ENCODE data around the gene MED15.

Gene MED15

GRCh38 chr22:20571531-20572007, 64.2 kb downstream of the MED15 start:
- peak; percentile 51 for DNase-seq (ENCODE audit: low read depth)

- no peak for DNase-seq (ENCODE audit: low read depth)
Observed at GRCh38 chr22:20572132-20572802, 64.9 kb downstream of the MED15 start.

GRCh38 chr22:20573176-20573832, 65.9 kb downstream of the MED15 start:
- no peak for DNase-seq (ENCODE audit: low read depth)

DNA sequence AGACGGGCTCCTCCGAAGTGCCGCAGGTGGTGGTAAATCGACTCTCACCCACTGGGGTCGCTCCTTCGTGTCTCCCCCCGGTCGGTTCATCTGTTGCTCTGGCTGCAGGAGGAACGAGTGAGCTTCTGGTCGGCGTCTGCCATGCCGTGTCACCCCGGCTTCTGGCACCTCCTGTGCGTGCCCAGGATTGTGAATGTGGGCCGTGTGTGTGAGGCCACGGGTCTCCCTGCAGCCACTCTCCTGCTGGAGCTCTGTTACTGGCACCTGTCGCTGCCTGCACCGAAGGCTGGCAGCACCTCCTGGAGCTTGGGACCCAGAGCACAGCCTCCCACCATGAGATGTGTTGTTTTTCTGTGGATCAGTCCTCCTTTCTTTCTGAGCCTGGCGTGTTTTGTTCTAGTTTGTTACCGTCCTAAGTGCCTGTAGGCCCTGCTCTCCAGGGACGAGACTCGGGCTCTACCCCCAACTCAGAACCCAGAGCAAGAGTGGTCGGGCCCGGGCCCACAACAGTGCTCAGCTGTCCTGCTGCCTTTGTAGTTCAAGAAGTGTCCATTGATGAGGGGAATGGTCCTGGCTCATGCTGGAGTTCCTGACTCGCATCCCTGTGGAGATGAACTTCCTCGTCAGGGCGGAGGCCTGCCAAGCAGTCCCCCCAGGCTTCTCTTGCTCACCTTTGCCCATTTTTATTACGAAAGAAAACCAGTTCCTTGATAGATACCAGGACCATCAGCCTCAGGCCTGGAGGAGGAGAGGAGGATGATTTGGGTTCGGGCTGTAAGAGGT, 66.6 kb downstream of the MED15 start:
- no peak for DNase-seq (ENCODE audit: low read depth)

DNA sequence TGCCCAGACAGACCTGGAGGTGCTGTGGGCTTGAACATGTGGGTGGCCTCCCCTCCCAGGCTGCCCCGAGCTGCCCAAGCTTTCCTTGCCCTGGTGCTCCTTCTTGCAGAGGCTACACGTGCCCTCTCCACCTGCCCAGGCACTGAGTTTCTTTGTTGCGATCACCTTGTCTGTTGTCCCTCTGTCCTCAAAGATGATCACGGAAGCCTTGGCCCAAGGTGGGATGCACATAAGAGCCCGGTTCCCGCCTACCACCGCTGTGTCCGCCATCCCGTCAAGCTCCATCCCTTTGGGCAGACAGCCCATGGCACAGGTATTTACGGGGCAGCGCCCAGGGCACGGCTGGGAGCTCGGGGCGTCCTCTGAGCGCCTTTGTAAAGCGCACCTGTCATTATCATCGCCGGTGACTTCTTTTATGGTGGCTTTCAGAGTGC, 67.5 kb downstream of the MED15 start:
- DNase-seq (ENCODE audit: low read depth): no peak

DNA sequence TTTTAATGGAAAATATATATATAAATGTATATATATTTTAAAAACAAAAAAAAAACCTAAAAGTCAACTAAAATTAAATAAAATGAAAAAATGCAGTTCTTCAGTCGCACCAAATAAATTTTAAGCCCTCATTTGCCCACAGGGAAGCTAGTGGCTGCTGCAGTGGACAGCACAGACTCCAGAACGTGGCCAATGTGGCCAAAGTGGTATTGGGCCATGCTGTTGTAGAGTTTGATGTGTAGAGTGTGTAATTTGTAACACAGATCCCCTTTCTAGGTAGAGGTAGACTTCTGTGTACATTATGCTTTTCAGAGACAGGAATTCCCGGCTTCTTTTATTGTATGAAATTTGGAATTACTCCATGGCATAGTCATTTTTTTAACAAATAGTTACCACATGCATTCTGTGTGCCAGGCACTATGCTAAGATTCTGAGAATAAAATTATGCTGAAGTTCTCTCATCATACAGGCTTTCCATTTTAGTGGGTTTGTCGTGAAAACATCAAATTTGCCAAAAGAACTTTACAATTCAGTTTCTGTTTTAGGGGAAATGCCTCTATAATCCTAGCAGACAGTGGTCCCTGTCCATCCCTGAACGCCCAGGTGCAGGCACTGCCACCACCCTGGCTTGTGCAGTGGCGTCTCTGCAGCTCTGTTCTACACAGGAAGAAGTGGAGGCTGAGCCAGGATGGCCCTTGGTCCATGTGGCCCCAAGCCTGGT, 68.5 kb downstream of the MED15 start:
- no peak for DNase-seq (ENCODE audit: low read depth)

- DNase-seq (ENCODE audit: low read depth): no peak
Observed at GRCh38 chr22:20576445-20576816, 69.0 kb downstream of the MED15 start.

- DNase-seq (ENCODE audit: low read depth): no peak
Observed at GRCh38 chr22:20577045-20577444, 69.6 kb downstream of the MED15 start.

DNA sequence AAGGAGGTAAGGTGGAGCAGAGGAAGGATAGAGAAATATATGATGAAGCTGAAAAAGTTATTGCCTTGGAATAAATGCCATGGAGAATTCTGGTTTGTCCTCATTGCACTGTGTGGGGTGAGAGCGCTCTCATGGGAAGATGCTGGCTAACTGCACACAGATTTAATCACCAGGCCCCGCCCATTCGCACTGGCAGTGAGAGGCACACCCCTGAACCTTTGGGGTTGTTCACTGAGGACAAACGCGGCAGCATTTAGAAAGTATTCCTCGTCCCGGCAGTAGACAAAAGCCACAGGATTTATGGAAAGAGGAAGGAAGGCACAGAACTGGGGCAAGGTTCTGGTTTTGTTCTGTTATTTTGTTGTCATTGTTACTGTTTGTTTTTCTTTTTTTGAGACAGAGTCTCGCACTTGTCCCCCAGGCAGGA, 70.2 kb downstream of the MED15 start:
- DNase-seq (ENCODE audit: low read depth): no peak

DNA sequence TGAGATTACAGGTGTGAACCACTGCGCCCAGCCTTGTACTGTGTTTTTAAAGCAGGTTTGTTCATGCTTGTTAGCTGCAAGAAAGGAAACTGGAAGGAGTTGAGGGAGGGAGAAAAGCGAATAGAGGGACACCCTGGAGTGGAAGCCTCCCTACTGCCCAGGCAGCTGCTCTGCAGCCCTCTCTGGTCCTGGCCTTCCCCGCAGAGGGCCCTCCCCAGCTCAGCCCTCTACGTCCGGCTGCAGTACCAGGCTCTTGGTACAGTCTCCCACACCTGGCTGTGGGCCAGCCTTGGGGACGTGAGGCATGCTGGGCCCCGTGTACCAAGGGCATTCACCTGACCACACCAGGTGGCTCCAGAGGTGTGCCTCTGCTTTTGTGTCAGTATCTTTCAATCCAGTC, 70.8 kb downstream of the MED15 start:
- DNase-seq (ENCODE audit: low read depth): no peak

DNA sequence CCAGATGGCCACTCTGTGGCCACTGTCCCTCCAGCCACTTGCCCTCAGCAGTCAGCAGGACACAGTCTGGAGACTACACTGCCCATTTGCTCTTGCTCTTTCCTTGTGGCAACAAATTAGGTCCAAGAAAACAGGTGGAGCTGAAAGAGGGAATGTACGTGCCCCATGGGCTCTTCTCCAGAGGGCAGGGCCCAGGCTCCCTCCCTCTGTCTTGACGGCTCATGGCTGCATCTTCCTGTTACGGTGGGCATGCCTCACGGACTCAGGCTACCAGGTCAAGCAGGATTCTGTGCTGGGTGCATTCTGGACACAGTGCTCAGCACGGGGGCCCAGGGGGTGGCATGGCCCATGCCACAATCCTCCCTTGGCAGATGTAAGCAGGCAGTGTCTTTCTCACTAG, 71.3 kb downstream of the MED15 start:
- DNase-seq (ENCODE audit: low read depth): no peak

DNA sequence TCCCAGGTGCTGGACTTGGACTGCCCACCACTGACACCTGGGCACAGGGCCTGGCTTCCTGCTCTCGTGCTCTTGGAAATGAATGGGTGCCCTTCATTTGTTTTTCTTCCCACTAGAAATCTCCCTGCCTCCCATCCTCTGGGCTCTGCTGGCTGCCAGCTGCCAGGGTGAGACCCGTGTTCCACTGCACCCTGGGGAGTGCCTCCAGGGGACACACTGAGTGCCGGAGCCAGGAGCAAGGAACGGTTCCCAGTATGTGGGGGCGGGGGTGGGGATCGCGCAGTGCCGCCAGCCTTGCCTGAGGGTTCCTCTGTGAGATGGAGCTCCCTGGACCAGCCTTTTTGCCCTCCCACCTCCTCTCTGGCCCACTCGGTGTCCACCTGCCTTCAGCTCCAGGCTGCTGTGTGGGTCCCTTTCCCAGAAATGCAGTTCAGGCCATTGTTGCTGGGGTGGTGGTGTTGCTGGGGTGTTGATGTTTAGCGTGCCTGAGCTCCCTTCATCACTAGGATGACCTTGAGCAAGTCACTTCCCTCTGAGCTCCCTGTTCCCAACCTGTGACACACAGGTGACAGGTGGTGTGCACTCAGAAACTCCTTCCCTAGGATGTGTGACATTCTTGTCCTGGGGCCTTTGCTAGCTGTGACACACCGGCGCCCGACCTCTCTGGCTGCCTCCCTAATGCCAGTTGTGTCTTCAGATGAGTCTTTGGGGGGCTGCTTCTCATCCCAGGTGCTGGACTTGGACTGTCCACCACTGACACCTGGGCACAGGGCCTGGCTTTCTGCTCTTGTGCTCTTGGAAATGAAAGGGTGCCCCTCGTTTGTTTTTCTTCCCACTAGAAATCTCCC, 72.1 kb downstream of the MED15 start:
- DNase-seq (ENCODE audit: low read depth): no peak

- no peak for DNase-seq (ENCODE audit: low read depth)
Observed at GRCh38 chr22:20580179-20580578, 72.8 kb downstream of the MED15 start.

DNA sequence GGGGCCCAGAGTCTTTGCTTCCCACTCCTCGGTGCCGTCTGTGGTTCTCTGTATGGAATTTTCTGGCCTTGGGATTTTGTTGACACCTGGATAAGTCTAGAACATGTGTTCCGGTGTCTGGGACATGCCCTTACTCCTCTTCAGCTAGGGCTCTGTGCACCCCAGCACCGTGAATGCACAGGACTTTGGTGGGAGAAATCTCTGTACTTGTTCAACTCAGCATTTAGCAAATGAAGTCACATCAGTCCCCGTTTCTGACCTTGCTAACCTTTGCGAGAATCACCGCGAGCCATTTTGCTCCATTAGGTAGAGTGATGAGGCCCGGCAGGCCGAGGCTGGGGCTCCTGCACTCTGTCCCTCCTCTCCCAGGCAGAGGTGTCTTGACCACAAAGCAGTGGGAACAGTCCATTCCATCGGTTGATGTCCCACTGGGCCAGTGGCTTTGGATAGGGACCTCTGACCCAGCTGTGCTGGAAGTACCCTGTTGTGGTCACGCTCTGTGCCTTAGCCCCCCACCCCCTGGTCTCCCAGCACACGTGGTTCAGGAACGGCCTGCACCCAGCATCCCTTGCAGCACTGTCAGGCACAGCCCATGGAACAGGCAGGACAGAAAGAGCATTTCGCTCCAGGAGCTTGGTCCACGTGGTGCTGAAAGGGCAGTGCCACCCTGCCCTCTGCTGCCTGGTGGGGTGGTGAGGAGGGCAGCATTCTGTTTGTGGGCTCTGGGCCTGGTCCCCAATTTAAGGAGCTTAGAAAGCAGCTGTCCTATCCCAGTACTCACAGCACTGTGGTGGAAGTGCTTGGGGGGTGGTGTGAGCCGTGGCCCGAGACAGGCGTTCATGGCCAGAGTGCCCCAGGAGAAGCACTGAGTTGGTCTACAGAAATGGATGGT, 73.4 kb downstream of the MED15 start:
- DNase-seq (ENCODE audit: low read depth): no peak

DNA sequence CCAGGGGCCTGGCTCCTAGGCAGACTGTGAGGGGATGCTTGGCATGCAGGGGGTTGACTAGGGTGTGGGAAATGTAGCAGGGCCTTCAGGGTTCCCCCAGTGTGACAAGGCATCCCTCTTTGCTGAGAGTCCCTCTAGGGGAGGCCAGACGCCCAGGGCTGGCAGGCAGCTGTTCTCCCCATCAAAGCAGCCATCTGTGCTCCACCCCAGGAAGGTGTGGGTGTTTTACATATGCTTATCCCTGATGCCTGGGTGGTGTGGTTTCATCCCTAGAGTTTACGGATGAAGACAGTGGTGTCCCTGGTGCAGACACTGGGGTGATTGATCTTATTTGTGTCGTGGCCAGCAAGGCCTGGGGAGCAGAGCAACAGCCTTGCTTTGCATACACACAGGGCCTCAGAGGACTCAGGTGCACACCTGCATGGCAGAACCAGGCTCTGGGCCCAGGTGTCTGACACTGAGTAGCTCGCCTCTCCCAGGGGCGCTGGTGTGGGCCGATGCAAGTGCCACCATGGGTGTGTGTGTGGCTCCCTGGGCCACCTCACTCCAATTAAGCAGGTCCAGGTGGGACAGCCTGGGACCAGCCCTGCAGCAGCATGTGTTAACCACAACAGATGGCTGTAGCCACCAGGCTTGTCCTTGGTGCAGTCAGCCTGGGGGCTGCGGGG, 74.2 kb downstream of the MED15 start:
- DNase-seq (ENCODE audit: low read depth): no peak

DNA sequence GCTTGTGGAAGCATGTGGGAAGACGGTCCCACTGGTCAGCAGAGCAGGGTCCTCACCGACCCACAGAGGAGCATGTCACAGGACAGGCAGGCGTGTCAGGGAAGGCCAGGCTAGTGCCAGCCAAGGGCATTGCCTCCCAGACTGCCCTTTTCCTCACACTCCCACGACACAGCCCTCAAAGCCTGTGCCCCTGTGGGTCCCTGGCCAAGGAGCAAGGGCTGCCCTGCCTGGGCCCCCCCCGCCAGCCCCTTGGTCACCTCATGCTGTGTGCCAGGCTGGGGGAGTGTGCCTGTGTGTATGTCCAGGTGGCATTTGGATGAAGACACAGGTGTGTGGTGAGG, 74.7 kb downstream of the MED15 start:
- no peak for DNase-seq (ENCODE audit: low read depth)

DNA sequence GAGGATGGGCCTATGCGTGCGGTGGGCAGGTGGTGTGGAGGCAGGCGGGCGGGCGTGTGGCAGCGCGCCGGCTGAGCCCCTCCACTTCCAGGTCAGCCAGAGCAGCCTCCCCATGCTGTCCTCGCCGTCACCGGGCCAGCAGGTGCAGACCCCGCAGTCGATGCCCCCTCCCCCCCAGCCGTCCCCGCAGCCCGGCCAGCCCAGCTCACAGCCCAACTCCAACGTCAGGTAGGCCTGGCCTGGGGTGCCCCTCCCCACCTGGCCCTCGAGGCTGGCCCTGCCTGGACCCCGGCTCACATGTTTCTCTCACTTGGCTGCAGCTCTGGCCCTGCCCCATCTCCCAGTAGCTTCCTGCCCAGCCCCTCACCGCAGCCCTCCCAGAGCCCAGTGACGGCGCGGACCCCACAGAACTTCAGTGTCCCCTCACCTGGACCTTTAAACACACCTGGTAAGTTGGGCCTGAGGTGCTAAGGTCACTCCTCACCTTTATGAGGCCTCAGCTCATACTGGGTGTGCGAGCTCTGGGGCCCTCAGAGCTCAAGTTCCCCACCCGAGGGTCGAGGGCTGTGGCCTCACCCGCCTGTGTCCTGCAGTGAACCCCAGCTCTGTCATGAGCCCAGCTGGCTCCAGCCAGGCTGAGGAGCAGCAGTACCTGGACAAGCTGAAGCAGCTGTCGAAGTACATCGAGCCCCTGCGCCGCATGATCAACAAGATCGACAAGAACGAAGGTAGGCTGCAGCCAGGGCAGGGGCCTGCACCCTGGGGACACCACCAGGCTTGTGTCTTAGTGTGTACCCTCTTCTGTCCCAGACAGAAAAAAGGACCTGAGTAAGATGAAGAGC, 75.3 kb downstream of the MED15 start:
- DNase-seq (ENCODE audit: low read depth): no peak

DNA sequence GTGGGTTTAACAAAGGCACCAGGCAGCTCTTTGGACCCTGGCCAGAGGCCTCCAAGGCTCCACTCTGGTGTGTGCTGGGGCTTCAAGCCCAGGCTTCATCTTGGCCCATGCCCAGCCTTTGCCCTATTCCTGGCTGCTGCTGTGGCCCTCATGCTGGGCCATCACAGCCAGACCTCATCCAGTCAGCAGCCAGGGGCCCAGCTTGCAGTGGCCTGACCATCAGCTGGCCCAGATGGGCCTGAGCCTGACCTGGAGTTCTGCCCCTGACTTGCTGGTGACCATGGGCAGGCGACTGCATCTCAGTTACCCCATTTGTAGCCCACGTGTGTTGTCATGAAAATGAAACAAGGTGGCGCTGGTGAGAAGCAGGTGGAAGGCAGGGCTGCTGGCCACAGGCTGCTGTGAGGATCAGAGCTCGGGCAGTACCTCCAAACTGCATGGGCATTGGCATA, 76.1 kb downstream of the MED15 start:
- DNase-seq (ENCODE audit: low read depth): no peak
